ENCODE results near the gene IL1RL2. TPM values are rescaled to one million over a fixed set of nuclear protein-coding genes. Genes with fewer than 3 reads are reported as not detected.
A peak's percentile ranks its signal among the peaks of the same experiment; 100 is the strongest.

The IL1RL2 gene
- total and polyA plus RNA-seq, 2 donors (not counting 1 experiment from before 2014, with no cell fraction given) = 0.28 to 2.6 TPM

GRCh38 chr2:102147935-102148334 is 38.9 kb upstream of the IL1RL2 start:
- peaks cover 73% of the 10 kb centered on the region for H3K79me2 ChIP-seq (ENCODE audit: control insufficient read depth, insufficient read depth, low read length)
- H3K4me3 ChIP-seq (replicated peaks in 1 of 4; ENCODE audit: control extremely low read depth in 1 of 4, insufficient read depth in 1 of 4, low read depth in 3 of 4, low read length in 4 of 4) = no peak overlapping the region
- H3K36me3 ChIP-seq (ENCODE audit: control insufficient read depth, insufficient read depth, low read length) = peaks cover 14% of the 10 kb centered on the region

GRCh38 chr2:102149243-102149642 is 37.6 kb upstream of the IL1RL2 start:
- Histone ChIP-seq H2AFZ (ENCODE audit: low read length) (no peak overlapping the region), H3K27me3 (ENCODE audit: control insufficient read depth, insufficient read depth, low read length) (no peaks in the 10 kb centered on the region), H3K36me3 (ENCODE audit: control insufficient read depth, insufficient read depth, low read length) (peaks cover 14% of the 10 kb centered on the region), H3K4me1 (ENCODE audit: control insufficient read depth, extremely low read depth, insufficient read depth, low read length) (no peaks in the 10 kb centered on the region), H3K9me3 (ENCODE audit: control insufficient read depth, insufficient read depth, low read depth, low read length) (peaks cover 11% of the 10 kb centered on the region), H3K79me2 (ENCODE audit: control insufficient read depth, insufficient read depth, low read length) (peaks cover 60% of the 10 kb centered on the region), H3K4me2 (ENCODE audit: extremely low read depth, insufficient read depth, low read length) (no peak overlapping the region), H3K27ac (ENCODE audit: insufficient read depth, low read length) (no peak overlapping the region), H3K4me3 (replicated peaks in 1 of 4; ENCODE audit: control extremely low read depth in 1 of 4, insufficient read depth in 1 of 4, low read depth in 3 of 4, low read length in 4 of 4) (no peak overlapping the region), H3K9ac (ENCODE audit: insufficient read depth, low read length) (no peak overlapping the region), H4K20me1 (ENCODE audit: control insufficient read depth, extremely low read depth, insufficient read depth, low read length) (no peaks in the 10 kb centered on the region)
- DNase-seq (ENCODE audit: low read depth in 2 of 2) = no peak
- TF ChIP-seq EZH2 (IDR thresholded peaks at IDR 0.05; ENCODE audit: low read length, missing control alignments) (no peak), CTCF (conservative IDR thresholded peaks at IDR 0.05 in 1 of 2, IDR thresholded peaks at IDR 0.05 in 1 of 2; ENCODE audit: low read depth in 1 of 2, low read length in 2 of 2) (no peak)

More at GRCh38 chr2:102147935-102148334, 38.9 kb upstream of the IL1RL2 start:
- no peaks in the 10 kb centered on the region for H3K4me1 ChIP-seq (ENCODE audit: control insufficient read depth, extremely low read depth, insufficient read depth, low read length)
- H2AFZ ChIP-seq (ENCODE audit: low read length) = no peak overlapping the region
- no peak overlapping the region for H3K27ac ChIP-seq (ENCODE audit: insufficient read depth, low read length)
- no peaks in the 10 kb centered on the region for H4K20me1 ChIP-seq (ENCODE audit: control insufficient read depth, extremely low read depth, insufficient read depth, low read length)
- no peak overlapping the region for H3K4me2 ChIP-seq (ENCODE audit: extremely low read depth, insufficient read depth, low read length)
- peaks cover 11% of the 10 kb centered on the region for H3K9me3 ChIP-seq (ENCODE audit: control insufficient read depth, insufficient read depth, low read depth, low read length)
- DNase-seq (ENCODE audit: low read depth in 2 of 2) = peak in 1 of 2 donors; percentile 76
- no peaks in the 10 kb centered on the region for H3K27me3 ChIP-seq (ENCODE audit: control insufficient read depth, insufficient read depth, low read length)
- no peak overlapping the region for H3K9ac ChIP-seq (ENCODE audit: insufficient read depth, low read length)
- TF ChIP-seq CTCF (conservative IDR thresholded peaks at IDR 0.05 in 1 of 2, IDR thresholded peaks at IDR 0.05 in 1 of 2; ENCODE audit: low read depth in 1 of 2, low read length in 2 of 2) = no peak
- no peak for TF ChIP-seq EZH2 (IDR thresholded peaks at IDR 0.05; ENCODE audit: low read length, missing control alignments)

GRCh38 chr2:102149644-102150455 is 37.0 kb upstream of the IL1RL2 start:
- Histone ChIP-seq H3K9me3 (ENCODE audit: control insufficient read depth, insufficient read depth, low read depth, low read length) (peaks cover 8% of the 10 kb centered on the region), H3K4me1 (ENCODE audit: control insufficient read depth, extremely low read depth, insufficient read depth, low read length) (no peaks in the 10 kb centered on the region), H3K9ac (ENCODE audit: insufficient read depth, low read length) (no peak overlapping the region), H4K20me1 (ENCODE audit: control insufficient read depth, extremely low read depth, insufficient read depth, low read length) (no peaks in the 10 kb centered on the region), H3K4me3 (replicated peaks in 1 of 4; ENCODE audit: control extremely low read depth in 1 of 4, insufficient read depth in 1 of 4, low read depth in 3 of 4, low read length in 4 of 4) (no peak overlapping the region), H2AFZ (ENCODE audit: low read length) (no peak overlapping the region), H3K4me2 (ENCODE audit: extremely low read depth, insufficient read depth, low read length) (no peak overlapping the region), H3K79me2 (ENCODE audit: control insufficient read depth, insufficient read depth, low read length) (peaks cover 54% of the 10 kb centered on the region), H3K36me3 (ENCODE audit: control insufficient read depth, insufficient read depth, low read length) (peaks cover 16% of the 10 kb centered on the region), H3K27ac (ENCODE audit: insufficient read depth, low read length) (no peak overlapping the region), H3K27me3 (ENCODE audit: control insufficient read depth, insufficient read depth, low read length) (no peaks in the 10 kb centered on the region)
- TF ChIP-seq EZH2 (IDR thresholded peaks at IDR 0.05; ENCODE audit: low read length, missing control alignments) (no peak), CTCF (conservative IDR thresholded peaks at IDR 0.05 in 1 of 2, IDR thresholded peaks at IDR 0.05 in 1 of 2; ENCODE audit: low read depth in 1 of 2, low read length in 2 of 2) (no peak)
- peak in 1 of 2 donors; percentile 58 for DNase-seq (ENCODE audit: low read depth in 2 of 2)

All from fibroblast of lung (primary cell).